ENCODE results near the gene ZDHHC1. TPM values are rescaled to one million over a fixed set of nuclear protein-coding genes. Genes with fewer than 3 reads are reported as not detected.

ZDHHC1 gene
- total and polyA plus RNA-seq, 2 donors (not counting 3 experiments of a cell fraction or from before 2014, with no cell fraction given), result 11.4 to 14.4 TPM

GRCh38 chr16:67426022-67426421 lies 9.7 kb upstream of the ZDHHC1 start:
- no peak for DNase-seq (ENCODE audit: low read depth, low spot score)
- FAIRE-seq, result no peak
- H2AFZ ChIP-seq (ENCODE audit: low read depth, low read length), result no peak overlapping the region
- intact Hi-C loops (cut with micrococcal nuclease) (no loop called here), dilution Hi-C loops (cut with MboI; ENCODE audit: extremely low pct_ligation_motif_present, low sequenced_read_pairs) (no loop called here)
- BruUV-seq (replicated peaks), result no TSS peak
- H3K9ac ChIP-seq (replicated peaks; ENCODE audit: extremely low read depth, insufficient read depth, low read length), result no peak overlapping the region
- H3K27me3 ChIP-seq (ENCODE audit: control insufficient read depth in 2 of 2, insufficient read depth in 2 of 2, low read length in 2 of 2), result peaks cover 36 to 47% of the 10 kb centered on the region in 2 experiments
- no peak overlapping the region for H3K4me3 ChIP-seq (replicated peaks in 1 of 3; ENCODE audit: insufficient read depth in 1 of 3, low read depth in 1 of 3, low read length in 3 of 3)
- H3K79me2 ChIP-seq (ENCODE audit: control insufficient read depth, insufficient read depth, low read length), result no peaks in the 10 kb centered on the region
- ChIA-PET CTCF (interaction anchor here (0.9 to 9.0 kb wide), 5 partner anchors 10 to 38 kb away, joined by 3 to 201 read pairs (median 3); partner anchors contain the start of gene ZDHHC1), POLR2A (no interaction called here)
- H3K9me1 ChIP-seq (replicated peaks; ENCODE audit: control insufficient read depth, extremely low read depth, insufficient read depth, low read length), result no peaks in the 10 kb centered on the region
- no peak overlapping the region for H3K27ac ChIP-seq (ENCODE audit: insufficient read depth, low read depth, low read length)
- H3K4me2 ChIP-seq (ENCODE audit: insufficient read depth, low read length), result no peak overlapping the region
- TF ChIP-seq, protein P1, sequence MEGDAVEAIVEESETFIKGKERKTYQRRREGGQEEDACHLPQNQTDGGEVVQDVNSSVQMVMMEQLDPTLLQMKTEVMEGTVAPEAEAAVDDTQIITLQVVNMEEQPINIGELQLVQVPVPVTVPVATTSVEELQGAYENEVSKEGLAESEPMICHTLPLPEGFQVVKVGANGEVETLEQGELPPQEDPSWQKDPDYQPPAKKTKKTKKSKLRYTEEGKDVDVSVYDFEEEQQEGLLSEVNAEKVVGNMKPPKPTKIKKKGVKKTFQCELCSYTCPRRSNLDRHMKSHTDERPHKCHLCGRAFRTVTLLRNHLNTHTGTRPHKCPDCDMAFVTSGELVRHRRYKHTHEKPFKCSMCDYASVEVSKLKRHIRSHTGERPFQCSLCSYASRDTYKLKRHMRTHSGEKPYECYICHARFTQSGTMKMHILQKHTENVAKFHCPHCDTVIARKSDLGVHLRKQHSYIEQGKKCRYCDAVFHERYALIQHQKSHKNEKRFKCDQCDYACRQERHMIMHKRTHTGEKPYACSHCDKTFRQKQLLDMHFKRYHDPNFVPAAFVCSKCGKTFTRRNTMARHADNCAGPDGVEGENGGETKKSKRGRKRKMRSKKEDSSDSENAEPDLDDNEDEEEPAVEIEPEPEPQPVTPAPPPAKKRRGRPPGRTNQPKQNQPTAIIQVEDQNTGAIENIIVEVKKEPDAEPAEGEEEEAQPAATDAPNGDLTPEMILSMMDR (IDR thresholded peaks at IDR 0.05; ENCODE audit: extremely low read depth in 1 of 2, insufficient read depth in 1 of 2, low read depth in 1 of 2, low read length in 2 of 2), result no peak
- TF ChIP-seq JUN (IDR thresholded peaks at IDR 0.05; ENCODE audit: borderline replicate concordance, insufficient read depth, insufficient read length, low read depth) (no peak), GATA2 (IDR thresholded peaks at IDR 0.05; ENCODE audit: insufficient read depth, insufficient read length, low read depth, low read length) (no peak), POLR2AphosphoS5 (IDR thresholded peaks at IDR 0.05; ENCODE audit: insufficient read depth, low read depth, low read length) (no peak), EZH2 (IDR thresholded peaks at IDR 0.05; ENCODE audit: borderline replicate concordance, low read depth, low read length, severe bottlenecking) (no peak), MAX (IDR thresholded peaks at IDR 0.05; ENCODE audit: insufficient read depth, insufficient read length) (no peak), FOS (IDR thresholded peaks at IDR 0.05; ENCODE audit: borderline replicate concordance, insufficient read depth, low read length) (no peak), POLR2A (IDR thresholded peaks at IDR 0.05; ENCODE audit: low read depth, low read length) (no peak), MYC (IDR thresholded peaks at IDR 0.05; ENCODE audit: low read depth, low read length) (no peak)
- H3K9me3 ChIP-seq (replicated peaks; ENCODE audit: control insufficient read depth, insufficient read depth, low read length), result no peaks in the 10 kb centered on the region
- no peaks in the 10 kb centered on the region for H3K36me3 ChIP-seq (ENCODE audit: control insufficient read depth in 2 of 2, extremely low read depth in 1 of 2, insufficient read depth in 2 of 2, low read length in 2 of 2)
- peaks cover 4% of the 10 kb centered on the region for H3K4me1 ChIP-seq (ENCODE audit: control insufficient read depth, extremely low read depth, insufficient read depth, low read length)
- no peaks in the 10 kb centered on the region for H4K20me1 ChIP-seq (replicated peaks; ENCODE audit: control insufficient read depth, extremely low read depth, insufficient read depth, low read length)
